GM21515 (cell line): ENCODE measurements around the gene PLA2G4E.

Source experiments
- ATAC-seq: cut with Tn5 transposase; IDR thresholded peaks from one replicate; pipeline ENCODE4 v1.9.1; 2021; ENCODE audit not compliant: unreplicated experiment

The PLA2G4E gene

GRCh38 chr15:42024303-42024702 lies 3.5 kb upstream of the PLA2G4E start:
- ATAC-seq, result no peak

- ATAC-seq, result no peak
Measured at GRCh38 chr15:42021593-42021992, 751 bp upstream of the PLA2G4E start.

- no peak for ATAC-seq
Measured at GRCh38 chr15:42018306-42019224, 2.3 kb downstream of the PLA2G4E start.

GRCh38 chr15:42016971-42017370 lies 3.9 kb downstream of the PLA2G4E start:
- ATAC-seq, result no peak

- ATAC-seq, result no peak
Measured at GRCh38 chr15:42014406-42014805, 6.4 kb downstream of the PLA2G4E start.

GRCh38 chr15:42012928-42013482 lies 7.8 kb downstream of the PLA2G4E start:
- ATAC-seq, result no peak

- no peak for ATAC-seq
Measured at GRCh38 chr15:42012241-42012640, 8.6 kb downstream of the PLA2G4E start.

- no peak for ATAC-seq
Measured at GRCh38 chr15:42011074-42011473, 9.8 kb downstream of the PLA2G4E start.

- ATAC-seq, result peak; percentile 60
Measured at GRCh38 chr15:42010434-42010833, 10.4 kb downstream of the PLA2G4E start.

- ATAC-seq, result no peak
Measured at GRCh38 chr15:42009474-42009873, 11.4 kb downstream of the PLA2G4E start.

- no peak for ATAC-seq
Measured at GRCh38 chr15:42009022-42009421, 11.8 kb downstream of the PLA2G4E start.

- no peak for ATAC-seq
Measured at GRCh38 chr15:42007386-42007785, 13.5 kb downstream of the PLA2G4E start.

- ATAC-seq, result no peak
Measured at GRCh38 chr15:42002333-42002732, 18.5 kb downstream of the PLA2G4E start.

GRCh38 chr15:42001236-42001635 lies 19.6 kb downstream of the PLA2G4E start:
- no peak for ATAC-seq

GRCh38 chr15:41999290-42000285 lies 21.3 kb downstream of the PLA2G4E start:
- ATAC-seq, result no peak

- no peak for ATAC-seq
Measured at GRCh38 chr15:41997845-41998244, 23.0 kb downstream of the PLA2G4E start.

GRCh38 chr15:41996921-41997592 lies 23.8 kb downstream of the PLA2G4E start:
- no peak for ATAC-seq

GRCh38 chr15:41996376-41996775 lies 24.5 kb downstream of the PLA2G4E start:
- ATAC-seq, result no peak

- no peak for ATAC-seq
Measured at GRCh38 chr15:41995476-41995855, 25.4 kb downstream of the PLA2G4E start.

GRCh38 chr15:41994772-41995475 lies 25.9 kb downstream of the PLA2G4E start:
- no peak for ATAC-seq
